Hepatocyte (in vitro differentiated cells): ENCODE results near the gene AHNAK.

ENCODE experiments used
- EZH2 ChIP-seq: fragments of 200-600 bp; sonication (generic); IDR thresholded peaks from 2 replicates; pipeline ENCODE4 v1.6.1; 2016; ENCODE audit warnings: antibody characterized with exemption, mild to moderate bottlenecking, borderline replicate concordance
- TF ChIP-seq, protein P1 (sequence below): fragments of 200-600 bp; sonication (generic); IDR thresholded peaks from 2 replicates; pipeline ENCODE4 v1.5.1; 2016; ENCODE audit warnings: antibody characterized with exemption, mild to moderate bottlenecking; ENCODE audit not compliant: poor library complexity

GRCh38 chr11:62580959-62581715, 34.5 kb upstream of the AHNAK start:
- TF ChIP-seq EZH2 = no peak
- TF ChIP-seq, protein P1, sequence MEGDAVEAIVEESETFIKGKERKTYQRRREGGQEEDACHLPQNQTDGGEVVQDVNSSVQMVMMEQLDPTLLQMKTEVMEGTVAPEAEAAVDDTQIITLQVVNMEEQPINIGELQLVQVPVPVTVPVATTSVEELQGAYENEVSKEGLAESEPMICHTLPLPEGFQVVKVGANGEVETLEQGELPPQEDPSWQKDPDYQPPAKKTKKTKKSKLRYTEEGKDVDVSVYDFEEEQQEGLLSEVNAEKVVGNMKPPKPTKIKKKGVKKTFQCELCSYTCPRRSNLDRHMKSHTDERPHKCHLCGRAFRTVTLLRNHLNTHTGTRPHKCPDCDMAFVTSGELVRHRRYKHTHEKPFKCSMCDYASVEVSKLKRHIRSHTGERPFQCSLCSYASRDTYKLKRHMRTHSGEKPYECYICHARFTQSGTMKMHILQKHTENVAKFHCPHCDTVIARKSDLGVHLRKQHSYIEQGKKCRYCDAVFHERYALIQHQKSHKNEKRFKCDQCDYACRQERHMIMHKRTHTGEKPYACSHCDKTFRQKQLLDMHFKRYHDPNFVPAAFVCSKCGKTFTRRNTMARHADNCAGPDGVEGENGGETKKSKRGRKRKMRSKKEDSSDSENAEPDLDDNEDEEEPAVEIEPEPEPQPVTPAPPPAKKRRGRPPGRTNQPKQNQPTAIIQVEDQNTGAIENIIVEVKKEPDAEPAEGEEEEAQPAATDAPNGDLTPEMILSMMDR = no peak
